GM12878 (cell line): Measurements from ENCODE around the gene KCNQ1. TPM values are rescaled to one million over a fixed set of nuclear protein-coding genes. Genes with fewer than 3 reads are reported as not detected.

Source experiments
- ATAC-seq: fragments of 200-7000 bp; cut with Tn5 transposase; 3 replicates; pipeline ENCODE4 v1.9.1; 2020; ENCODE audit warnings: mild to moderate bottlenecking, moderate library complexity
- BruUV-seq: library from RNA; stranded (reverse); fragments of 400-500 nt; replicated peaks from 2 replicates; lab custom pipeline; 2021; lab: Mats Ljungman, UMichigan
- CTCF ChIA-PET: fragments of 300-600 bp; sonication (Branson Sonifier 250); formaldehyde crosslinking; extraction: SDS; loops from one replicate; lab custom pipeline; 2021; ENCODE audit warnings: inconsistent platforms; lab: Yijun Ruan, JAX
- POLR2A ChIA-PET: fragments of 350-600 bp; formaldehyde crosslinking; extraction: SDS; loops from one replicate; lab custom pipeline; 2021; ENCODE audit warnings: inconsistent platforms; lab: Charles Lee
- RAD21 ChIA-PET: fragments of 300-600 bp; sonication (Branson Sonifier 250); formaldehyde crosslinking; loops from one replicate; lab custom pipeline; 2023; ENCODE audit warnings: antibody characterized with exemption; ENCODE audit not compliant: unreplicated experiment; lab: Charles Lee
- SMC1A ChIA-PET: fragments of 300-600 bp; sonication (Branson Sonifier 250); formaldehyde crosslinking; loops from one replicate; lab custom pipeline; 2023; ENCODE audit not compliant: unreplicated experiment, uncharacterized antibody; lab: Charles Lee
- DNase-seq: peaks from one replicate; pipeline ENCODE4 v3.0.0-alpha.2; 2011; ENCODE audit warnings: low read depth, low spot score
- FAIRE-seq: peaks from 3 replicates; lab custom pipeline; 2011; peaks lifted over from hg19 to GRCh38; lab: Jason Lieb, UNC
- H2AFZ ChIP-seq: 2 replicates; pipeline ENCODE4 v1.6.0; 2011; ENCODE audit warnings: low read depth, low read length, control low read depth; ENCODE audit not compliant: control insufficient read depth
- H3K27ac ChIP-seq: 2 replicates; pipeline ENCODE4 v1.5.1; 2011; ENCODE audit warnings: control low read depth; ENCODE audit not compliant: control insufficient read depth, insufficient read depth
- H3K27me3 ChIP-seq, 2 experiments: replicated peaks in 1 of 2; 2 replicates each; pipeline versions ENCODE4 v1.6.0 to v1.6.1; 2011; ENCODE audit warnings: low read length in 1 of 2; ENCODE audit not compliant: control insufficient read depth in 2 of 2, insufficient read depth in 2 of 2
- H3K36me3 ChIP-seq, 2 experiments: 2 replicates each; pipeline ENCODE4 v1.5.1; 2011; ENCODE audit warnings: low read length in 1 of 2; ENCODE audit not compliant: control insufficient read depth in 2 of 2, insufficient read depth in 2 of 2
- H3K4me1 ChIP-seq: 2 replicates; pipeline ENCODE4 v1.6.1; 2011; ENCODE audit warnings: mild to moderate bottlenecking, low read length, moderate library complexity, mixed read lengths; ENCODE audit not compliant: control insufficient read depth, insufficient read depth
- H3K4me2 ChIP-seq: 2 replicates; pipeline ENCODE4 v1.6.0; 2011; ENCODE audit warnings: control low read depth; ENCODE audit not compliant: control insufficient read depth, insufficient read depth
- H3K4me3 ChIP-seq: fragments of 200-600 bp; sonication (generic); 2 replicates; pipeline ENCODE4 v1.5.1; 2016
- H3K79me2 ChIP-seq: 2 replicates; pipeline ENCODE4 v1.6.0; 2011; ENCODE audit warnings: low read length; ENCODE audit not compliant: control insufficient read depth, insufficient read depth
- H3K9ac ChIP-seq: 2 replicates; pipeline ENCODE4 v1.8.0; 2011; ENCODE audit warnings: low read length, control low read depth, mixed read lengths; ENCODE audit not compliant: control insufficient read depth, insufficient read depth
- H3K9me3 ChIP-seq: replicated peaks from 3 replicates; pipeline ENCODE4 v1.5.1; 2011; ENCODE audit warnings: mild to moderate bottlenecking, low read length; ENCODE audit not compliant: control insufficient read depth, insufficient read depth
- H4K20me1 ChIP-seq: 2 replicates; pipeline ENCODE4 v1.6.0; 2011; ENCODE audit not compliant: control insufficient read depth, insufficient read depth
- CBX3 ChIP-seq: fragments of 200-600 bp; sonication (generic); IDR thresholded peaks from 2 replicates; pipeline ENCODE4 v1.6.1; 2016; ENCODE audit warnings: low read depth, borderline replicate concordance
- CBX5 ChIP-seq: sonication (generic); IDR thresholded peaks from 2 replicates; pipeline ENCODE4 v1.6.1; 2016; ENCODE audit warnings: low read depth, moderate library complexity, mild to moderate bottlenecking, inconsistent platforms
- CHD1 ChIP-seq: IDR thresholded peaks from 2 replicates; pipeline ENCODE4 v1.6.1; 2012; ENCODE audit warnings: low read depth, low read length, improper control_type of control experiment
- HCFC1 ChIP-seq: fragments of 150-350 bp; IDR thresholded peaks from 2 replicates; pipeline ENCODE4 v1.6.1; 2014; ENCODE audit warnings: low read length
- IKZF1 ChIP-seq: fragments of 450-650 bp; conservative IDR thresholded peaks from 2 replicates; pipeline ENCODE4 v1.6.1; 2017; ENCODE audit warnings: antibody characterized with exemption, mild to moderate bottlenecking
- NR2C1 ChIP-seq: fragments of 450-650 bp; IDR thresholded peaks from 2 replicates; pipeline ENCODE4 v1.6.1; 2017; ENCODE audit warnings: antibody characterized with exemption, mild to moderate bottlenecking, moderate library complexity
- RB1 ChIP-seq: fragments of 450-650 bp; formaldehyde crosslinking; IDR thresholded peaks from 2 replicates; pipeline ENCODE4 v1.6.1; 2017; ENCODE audit warnings: mild to moderate bottlenecking, borderline replicate concordance
- RCOR1 ChIP-seq: conservative IDR thresholded peaks from 2 replicates; pipeline ENCODE4 v1.6.1; 2012; ENCODE audit warnings: low read depth, low read length, improper control_type of control experiment
- RFX5 ChIP-seq: IDR thresholded peaks from 2 replicates; pipeline ENCODE4 v1.6.1; 2011; ENCODE audit warnings: low read depth, low read length, improper control_type of control experiment
- TCF3 ChIP-seq: IDR thresholded peaks from 2 replicates; pipeline ENCODE4 v1.6.1; 2012; ENCODE audit warnings: low read depth, mild to moderate bottlenecking, low read length, borderline replicate concordance; ENCODE audit not compliant: insufficient read depth
- WRNIP1 ChIP-seq: IDR thresholded peaks from 2 replicates; pipeline ENCODE4 v1.6.1; 2011; ENCODE audit warnings: low read depth, low read length, improper control_type of control experiment, borderline replicate concordance
- YY1 ChIP-seq: IDR thresholded peaks from 2 replicates; pipeline ENCODE4 v1.6.1; 2011; ENCODE audit warnings: low read depth, mild to moderate bottlenecking, low read length
- WGBS: methylation state at CpG from one replicate; pipeline ENCODE4 v1.1.6; 2016; ENCODE audit warnings: low lambda C conversion rate; ENCODE audit not compliant: insufficient replicate concordance, insufficient coverage; ENCODE audit errors: missing lambda C conversion rate; 5-methylcytosine and 5-hydroxymethylcytosine counted together
- in situ Hi-C: fragments of 300-500 bp; cut with MboI; formaldehyde crosslinking; loops from 9 replicates; pipeline ENCODE4 v1.14.3; 2018; ENCODE audit warnings: mixed read lengths
- intact Hi-C: fragments of 100-400 bp; cut with micrococcal nuclease; formaldehyde crosslinking; loops from one replicate; pipeline ENCODE4 v1.14.2; 2022; ENCODE audit not compliant: unreplicated experiment
- polyA plus RNA-seq, 11 experiments: library from polyadenylated mRNA; depleted of rRNA in 4 of 11; unstranded in 6 of 11; stranded (reverse) in 5 of 11; fragments of >200 nt; fragmentation: Nextera tagmentation in 4 of 11; fragmentation: Illumina TruSeq in 1 of 11; extraction: Ambion mirVana in 4 of 11; extraction: Trizol in 1 of 11; gene quantifications; 1 replicate in 1 of 11; 2 replicates in 10 of 11; pipeline versions ENCODE4 v1.2.1 to v1.2.3, GENCODE V29; 2011 to 2016; ENCODE audit warnings: inconsistent platforms in 2 of 11, missing spikeins in 2 of 11, low read depth in 1 of 11
- total RNA-seq, 4 experiments: library from RNA; depleted of rRNA in 3 of 4; stranded (reverse); fragments of >200 nt in 3 of 4; fragmentation: Illumina TruSeq in 1 of 4; extraction: Trizol in 1 of 4; gene quantifications; 2 replicates each; pipeline versions ENCODE4 v1.2.1 to v1.2.3, GENCODE V29; 2013 to 2021
- TF ChIP-seq, protein P1 (sequence below): fragments of 450-650 bp; formaldehyde crosslinking; IDR thresholded peaks from 2 replicates; pipeline ENCODE4 v1.5.0; 2022; ENCODE audit warnings: mild to moderate bottlenecking, missing genetic modification characterization
- TF ChIP-seq, protein P2 (sequence below): IDR thresholded peaks from 2 replicates; pipeline ENCODE4 v1.6.1; 2011; ENCODE audit warnings: low read depth, low read length, improper control_type of control experiment, borderline replicate concordance
- TF ChIP-seq, protein P3 (sequence below): IDR thresholded peaks from 2 replicates; pipeline ENCODE4 v1.6.1; 2012; ENCODE audit warnings: mild to moderate bottlenecking, low read depth, low read length
- TF ChIP-seq, protein P4 (sequence below): IDR thresholded peaks from 2 replicates; pipeline ENCODE4 v1.6.1; 2012; ENCODE audit warnings: low read depth, low read length, improper control_type of control experiment

Gene KCNQ1
- total and polyA plus RNA-seq, 10 of the 15 experiments (the other 5 are each of a cell fraction or from before 2014, with no cell fraction given) = 0.03 to 0.15 (median 0.12) TPM; not detected in 7

DNA sequence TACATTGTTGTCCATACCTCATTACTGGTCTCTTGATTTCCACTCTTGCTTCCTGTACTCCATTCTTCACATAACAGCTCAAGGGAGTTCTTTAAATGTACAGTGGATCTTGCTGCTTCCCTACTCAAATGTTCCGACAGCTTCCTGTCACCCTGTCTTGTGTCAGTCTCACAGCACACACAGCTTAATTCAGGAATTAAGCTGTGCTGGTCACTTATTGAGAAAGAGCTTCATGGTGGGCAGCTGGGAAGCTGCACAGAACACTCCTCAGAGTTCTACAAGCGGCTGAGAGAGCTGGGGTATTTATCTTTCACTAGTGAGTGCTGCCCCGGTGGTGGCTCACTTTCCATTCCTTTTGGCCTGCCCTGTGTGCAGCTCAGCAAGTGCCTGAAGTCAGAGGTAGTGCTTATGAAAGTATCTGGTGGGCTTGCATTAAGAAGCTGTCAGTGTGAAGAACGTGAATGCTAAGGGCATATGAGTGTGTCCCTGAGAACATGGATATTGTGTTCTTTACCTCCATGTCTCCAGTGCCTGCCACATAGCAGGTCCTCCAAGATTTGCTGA is 206.3 kb downstream of the KCNQ1 start:
- H3K9me3 ChIP-seq = peaks cover 7% of the 10 kb centered on the region
- H3K4me2 ChIP-seq = no peak overlapping the region
- H3K27me3 ChIP-seq = no peaks in the 10 kb centered on the region
- no peak overlapping the region for H2AFZ ChIP-seq
- H3K79me2 ChIP-seq = no peaks in the 10 kb centered on the region
- intact Hi-C loops = no loop called here
- no peak overlapping the region for H3K4me3 ChIP-seq
- no peaks in the 10 kb centered on the region for H4K20me1 ChIP-seq
- ChIA-PET SMC1A (interaction anchor here (0.8 kb wide), 1 partner anchor 34 kb away, joined by 4 read pairs; no protein-coding TSS in a partner anchor), CTCF (no interaction called here), POLR2A (no interaction called here), RAD21 (no interaction called here)
- in situ Hi-C loops = no loop called here
- 70% methylated on average over 4 of the region's 4 CpGs for WGBS
- no peak for DNase-seq
- BruUV-seq = no TSS peak
- FAIRE-seq = no peak
- no peaks in the 10 kb centered on the region for H3K4me1 ChIP-seq
- H3K9ac ChIP-seq = no peak overlapping the region
- no peak overlapping the region for H3K27ac ChIP-seq
- no peaks in the 10 kb centered on the region for H3K36me3 ChIP-seq
- ATAC-seq = no peak
- TF ChIP-seq CHD1 (no peak), RB1 (no peak), WRNIP1 (no peak), CBX3 (no peak), RCOR1 (no peak), RFX5 (no peak), NR2C1 (no peak), TCF3 (no peak), HCFC1 (no peak), CBX5 (no peak), YY1 (no peak), IKZF1 (no peak)
- TF ChIP-seq, protein P1, sequence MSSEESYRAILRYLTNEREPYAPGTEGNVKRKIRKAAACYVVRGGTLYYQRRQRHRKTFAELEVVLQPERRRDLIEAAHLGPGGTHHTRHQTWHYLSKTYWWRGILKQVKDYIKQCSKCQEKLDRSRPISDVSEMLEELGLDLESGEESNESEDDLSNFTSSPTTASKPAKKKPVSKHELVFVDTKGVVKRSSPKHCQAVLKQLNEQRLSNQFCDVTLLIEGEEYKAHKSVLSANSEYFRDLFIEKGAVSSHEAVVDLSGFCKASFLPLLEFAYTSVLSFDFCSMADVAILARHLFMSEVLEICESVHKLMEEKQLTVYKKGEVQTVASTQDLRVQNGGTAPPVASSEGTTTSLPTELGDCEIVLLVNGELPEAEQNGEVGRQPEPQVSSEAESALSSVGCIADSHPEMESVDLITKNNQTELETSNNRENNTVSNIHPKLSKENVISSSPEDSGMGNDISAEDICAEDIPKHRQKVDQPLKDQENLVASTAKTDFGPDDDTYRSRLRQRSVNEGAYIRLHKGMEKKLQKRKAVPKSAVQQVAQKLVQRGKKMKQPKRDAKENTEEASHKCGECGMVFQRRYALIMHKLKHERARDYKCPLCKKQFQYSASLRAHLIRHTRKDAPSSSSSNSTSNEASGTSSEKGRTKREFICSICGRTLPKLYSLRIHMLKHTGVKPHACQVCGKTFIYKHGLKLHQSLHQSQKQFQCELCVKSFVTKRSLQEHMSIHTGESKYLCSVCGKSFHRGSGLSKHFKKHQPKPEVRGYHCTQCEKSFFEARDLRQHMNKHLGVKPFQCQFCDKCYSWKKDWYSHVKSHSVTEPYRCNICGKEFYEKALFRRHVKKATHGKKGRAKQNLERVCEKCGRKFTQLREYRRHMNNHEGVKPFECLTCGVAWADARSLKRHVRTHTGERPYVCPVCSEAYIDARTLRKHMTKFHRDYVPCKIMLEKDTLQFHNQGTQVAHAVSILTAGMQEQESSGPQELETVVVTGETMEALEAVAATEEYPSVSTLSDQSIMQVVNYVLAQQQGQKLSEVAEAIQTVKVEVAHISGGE (CRISPR knock-in tag) = no peak
- TF ChIP-seq, protein P2, sequence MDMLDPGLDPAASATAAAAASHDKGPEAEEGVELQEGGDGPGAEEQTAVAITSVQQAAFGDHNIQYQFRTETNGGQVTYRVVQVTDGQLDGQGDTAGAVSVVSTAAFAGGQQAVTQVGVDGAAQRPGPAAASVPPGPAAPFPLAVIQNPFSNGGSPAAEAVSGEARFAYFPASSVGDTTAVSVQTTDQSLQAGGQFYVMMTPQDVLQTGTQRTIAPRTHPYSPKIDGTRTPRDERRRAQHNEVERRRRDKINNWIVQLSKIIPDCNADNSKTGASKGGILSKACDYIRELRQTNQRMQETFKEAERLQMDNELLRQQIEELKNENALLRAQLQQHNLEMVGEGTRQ = no peak
- TF ChIP-seq, protein P3, sequence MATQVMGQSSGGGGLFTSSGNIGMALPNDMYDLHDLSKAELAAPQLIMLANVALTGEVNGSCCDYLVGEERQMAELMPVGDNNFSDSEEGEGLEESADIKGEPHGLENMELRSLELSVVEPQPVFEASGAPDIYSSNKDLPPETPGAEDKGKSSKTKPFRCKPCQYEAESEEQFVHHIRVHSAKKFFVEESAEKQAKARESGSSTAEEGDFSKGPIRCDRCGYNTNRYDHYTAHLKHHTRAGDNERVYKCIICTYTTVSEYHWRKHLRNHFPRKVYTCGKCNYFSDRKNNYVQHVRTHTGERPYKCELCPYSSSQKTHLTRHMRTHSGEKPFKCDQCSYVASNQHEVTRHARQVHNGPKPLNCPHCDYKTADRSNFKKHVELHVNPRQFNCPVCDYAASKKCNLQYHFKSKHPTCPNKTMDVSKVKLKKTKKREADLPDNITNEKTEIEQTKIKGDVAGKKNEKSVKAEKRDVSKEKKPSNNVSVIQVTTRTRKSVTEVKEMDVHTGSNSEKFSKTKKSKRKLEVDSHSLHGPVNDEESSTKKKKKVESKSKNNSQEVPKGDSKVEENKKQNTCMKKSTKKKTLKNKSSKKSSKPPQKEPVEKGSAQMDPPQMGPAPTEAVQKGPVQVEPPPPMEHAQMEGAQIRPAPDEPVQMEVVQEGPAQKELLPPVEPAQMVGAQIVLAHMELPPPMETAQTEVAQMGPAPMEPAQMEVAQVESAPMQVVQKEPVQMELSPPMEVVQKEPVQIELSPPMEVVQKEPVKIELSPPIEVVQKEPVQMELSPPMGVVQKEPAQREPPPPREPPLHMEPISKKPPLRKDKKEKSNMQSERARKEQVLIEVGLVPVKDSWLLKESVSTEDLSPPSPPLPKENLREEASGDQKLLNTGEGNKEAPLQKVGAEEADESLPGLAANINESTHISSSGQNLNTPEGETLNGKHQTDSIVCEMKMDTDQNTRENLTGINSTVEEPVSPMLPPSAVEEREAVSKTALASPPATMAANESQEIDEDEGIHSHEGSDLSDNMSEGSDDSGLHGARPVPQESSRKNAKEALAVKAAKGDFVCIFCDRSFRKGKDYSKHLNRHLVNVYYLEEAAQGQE = no peak
- TF ChIP-seq, protein P4, sequence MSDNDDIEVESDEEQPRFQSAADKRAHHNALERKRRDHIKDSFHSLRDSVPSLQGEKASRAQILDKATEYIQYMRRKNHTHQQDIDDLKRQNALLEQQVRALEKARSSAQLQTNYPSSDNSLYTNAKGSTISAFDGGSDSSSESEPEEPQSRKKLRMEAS = no peak
